Loucy (cell line): Measurements from ENCODE around the gene BANF1.

Experiments used
- H2AFZ ChIP-seq: fragments of 200-600 bp; sonication (generic); 2 replicates; pipeline ENCODE4 v1.6.0; 2016; ENCODE audit warnings: antibody characterized with exemption, mild to moderate bottlenecking, low read length, moderate library complexity
- H3F3A ChIP-seq: fragments of 200-600 bp; 2 replicates; pipeline ENCODE4 v1.6.0; 2016; ENCODE audit warnings: antibody characterized with exemption, low read depth, mild to moderate bottlenecking
- H3K27me3 ChIP-seq: fragments of 200-600 bp; sonication (generic); 2 replicates; pipeline ENCODE4 v1.6.1; 2014; ENCODE audit warnings: low read length, mild to moderate bottlenecking; ENCODE audit not compliant: insufficient read depth, poor library complexity, severe bottlenecking
- H3K36me3 ChIP-seq: fragments of 200-600 bp; sonication (generic); 2 replicates; pipeline ENCODE4 v1.6.1; 2016; ENCODE audit warnings: low read length; ENCODE audit not compliant: insufficient read depth
- H3K4me1 ChIP-seq: fragments of 200-600 bp; sonication (generic); 2 replicates; pipeline ENCODE4 v1.5.1; 2014; ENCODE audit warnings: low read length, mild to moderate bottlenecking; ENCODE audit not compliant: insufficient read depth, poor library complexity, severe bottlenecking
- H3K4me2 ChIP-seq: fragments of 200-600 bp; sonication (generic); 2 replicates; pipeline ENCODE4 v1.6.0; 2014; ENCODE audit warnings: antibody characterized with exemption, low read length, low read depth, mild to moderate bottlenecking; ENCODE audit not compliant: poor library complexity, severe bottlenecking
- H3K4me3 ChIP-seq: fragments of 200-600 bp; sonication (generic); 2 replicates; pipeline ENCODE4 v1.5.1; 2014; ENCODE audit warnings: low read length, mild to moderate bottlenecking, mixed read lengths; ENCODE audit not compliant: poor library complexity, severe bottlenecking
- H3K79me2 ChIP-seq: fragments of 200-600 bp; sonication (generic); 2 replicates; pipeline ENCODE4 v1.6.1; 2014; ENCODE audit warnings: low read length; ENCODE audit not compliant: insufficient read depth
- H3K9ac ChIP-seq: fragments of 200-600 bp; sonication (generic); 2 replicates; pipeline ENCODE4 v1.6.0; 2014; ENCODE audit warnings: mild to moderate bottlenecking, low read depth, low read length, moderate library complexity; ENCODE audit not compliant: poor library complexity, severe bottlenecking
- H3K9me2 ChIP-seq: fragments of 200-600 bp; sonication (generic); replicated peaks from 2 replicates; pipeline ENCODE4 v1.6.1; 2016; ENCODE audit warnings: low read depth, low read length, mixed read lengths
- H3K9me3 ChIP-seq: fragments of 200-600 bp; sonication (generic); 2 replicates; pipeline ENCODE4 v1.6.1; 2014; ENCODE audit warnings: mild to moderate bottlenecking, antibody characterized with exemption, low read length, low read depth; ENCODE audit not compliant: insufficient read depth
- H4K20me1 ChIP-seq: fragments of 200-600 bp; sonication (generic); 2 replicates; pipeline ENCODE4 v1.6.0; 2014; ENCODE audit warnings: antibody characterized with exemption, low read length, mild to moderate bottlenecking; ENCODE audit not compliant: insufficient read depth, poor library complexity, severe bottlenecking
- CTCF ChIP-seq: fragments of 200-600 bp; sonication (generic); conservative IDR thresholded peaks from 2 replicates; pipeline ENCODE4 v1.5.1; 2014; ENCODE audit warnings: mild to moderate bottlenecking, antibody characterized with exemption, low read length
- EZH2phosphoT487 ChIP-seq: fragments of 200-600 bp; IDR thresholded peaks from 2 replicates; pipeline ENCODE4 v1.6.1; 2018; ENCODE audit warnings: antibody characterized with exemption, mild to moderate bottlenecking, moderate library complexity, borderline replicate concordance

The BANF1 gene

GRCh38 chr11:66006134-66006890 lies 4.0 kb downstream of the BANF1 start:
- no peaks in the 10 kb centered on the region for H3K9me3 ChIP-seq
- no peak overlapping the region for H3K9ac ChIP-seq
- no peak overlapping the region for H2AFZ ChIP-seq
- no peaks in the 10 kb centered on the region for H3K27me3 ChIP-seq
- no peaks in the 10 kb centered on the region; the same call in 1 of the 2 replicates for H3K36me3 ChIP-seq
- peaks cover 29% of the 10 kb centered on the region for H3K79me2 ChIP-seq
- H4K20me1 ChIP-seq, result peaks cover 10% of the 10 kb centered on the region
- H3K9me2 ChIP-seq, result no peaks in the 10 kb centered on the region
- H3K4me2 ChIP-seq, result no peak overlapping the region
- no peaks in the 10 kb centered on the region for H3F3A ChIP-seq
- TF ChIP-seq CTCF (no peak), EZH2phosphoT487 (no peak)
- peaks cover 16% of the 10 kb centered on the region for H3K4me1 ChIP-seq
- no peak overlapping the region for H3K4me3 ChIP-seq

- no peak overlapping the region for H2AFZ ChIP-seq
These were observed 4.5 kb downstream of the BANF1 start for GRCh38 chr11:66006891-66007176.

GRCh38 chr11:66007201-66007634 lies 4.9 kb downstream of the BANF1 start:
- Histone ChIP-seq H3K9me2 (no peaks in the 10 kb centered on the region), H3K4me3 (no peak overlapping the region), H3K9me3 (no peaks in the 10 kb centered on the region), H3K36me3 (no peaks in the 10 kb centered on the region; the same call in 1 of the 2 replicates), H3K27me3 (no peaks in the 10 kb centered on the region), H4K20me1 (peaks cover 7% of the 10 kb centered on the region), H3F3A (no peaks in the 10 kb centered on the region), H3K79me2 (peaks cover 23% of the 10 kb centered on the region), H3K4me1 (peaks cover 16% of the 10 kb centered on the region), H3K4me2 (no peak overlapping the region), H3K9ac (no peak overlapping the region), H2AFZ (no peak overlapping the region)
- TF ChIP-seq EZH2phosphoT487 (no peak), CTCF (no peak)

More at GRCh38 chr11:66006891-66007176, 4.5 kb downstream of the BANF1 start:
- Histone ChIP-seq H3K4me2 (no peak overlapping the region), H3K9ac (no peak overlapping the region), H3F3A (no peaks in the 10 kb centered on the region), H4K20me1 (peaks cover 7% of the 10 kb centered on the region), H3K36me3 (no peaks in the 10 kb centered on the region; the same call in 1 of the 2 replicates), H3K27me3 (no peaks in the 10 kb centered on the region), H3K4me1 (peaks cover 16% of the 10 kb centered on the region), H3K4me3 (no peak overlapping the region), H3K9me2 (no peaks in the 10 kb centered on the region), H3K9me3 (no peaks in the 10 kb centered on the region), H3K79me2 (peaks cover 24% of the 10 kb centered on the region)
- TF ChIP-seq EZH2phosphoT487, result no peak

GRCh38 chr11:66008095-66008467 lies 5.8 kb downstream of the BANF1 start:
- no peak for TF ChIP-seq CTCF
- TF ChIP-seq EZH2phosphoT487, result no peak
- peaks cover 16% of the 10 kb centered on the region for H3K4me1 ChIP-seq
- no peak overlapping the region for H3K4me2 ChIP-seq
- H3K36me3 ChIP-seq, result no peaks in the 10 kb centered on the region; the same call in 1 of the 2 replicates
- H3K79me2 ChIP-seq, result peaks cover 19% of the 10 kb centered on the region
- no peaks in the 10 kb centered on the region for H3K27me3 ChIP-seq
- peaks cover 6% of the 10 kb centered on the region for H4K20me1 ChIP-seq
- no peaks in the 10 kb centered on the region for H3F3A ChIP-seq
- no peak overlapping the region for H2AFZ ChIP-seq
- H3K9ac ChIP-seq, result no peak overlapping the region
- no peaks in the 10 kb centered on the region for H3K9me3 ChIP-seq
- H3K4me3 ChIP-seq, result no peak overlapping the region
- H3K9me2 ChIP-seq, result no peaks in the 10 kb centered on the region
